Measurements from ENCODE around the gene ACTR3. TPM values are rescaled to one million over a fixed set of nuclear protein-coding genes. Genes with fewer than 3 reads are reported as not detected.

The ACTR3 gene
- total RNA-seq, 1 experiment from 2014 or later = 177 TPM

- no peaks in the 10 kb centered on the region for H3K27me3 ChIP-seq
- H3K4me1 ChIP-seq = no peaks in the 10 kb centered on the region
- H3K4me3 ChIP-seq = no peak overlapping the region
- H3K36me3 ChIP-seq = no peaks in the 10 kb centered on the region
- no peaks in the 10 kb centered on the region for H3K9me3 ChIP-seq (replicated peaks)
- no peak for DNase-seq
- H3K27ac ChIP-seq = no peak overlapping the region
Measured at GRCh38 chr2:114006460-114006859, 116.6 kb downstream of the ACTR3 start.

- H3K4me1 ChIP-seq = no peaks in the 10 kb centered on the region
- DNase-seq = no peak
- H3K4me3 ChIP-seq = no peak overlapping the region
- H3K9me3 ChIP-seq (replicated peaks) = no peaks in the 10 kb centered on the region
- H3K27me3 ChIP-seq = no peaks in the 10 kb centered on the region
- no peak overlapping the region for H3K27ac ChIP-seq
- H3K36me3 ChIP-seq = no peaks in the 10 kb centered on the region
Measured at GRCh38 chr2:114007436-114007835, 117.5 kb downstream of the ACTR3 start.

DNA sequence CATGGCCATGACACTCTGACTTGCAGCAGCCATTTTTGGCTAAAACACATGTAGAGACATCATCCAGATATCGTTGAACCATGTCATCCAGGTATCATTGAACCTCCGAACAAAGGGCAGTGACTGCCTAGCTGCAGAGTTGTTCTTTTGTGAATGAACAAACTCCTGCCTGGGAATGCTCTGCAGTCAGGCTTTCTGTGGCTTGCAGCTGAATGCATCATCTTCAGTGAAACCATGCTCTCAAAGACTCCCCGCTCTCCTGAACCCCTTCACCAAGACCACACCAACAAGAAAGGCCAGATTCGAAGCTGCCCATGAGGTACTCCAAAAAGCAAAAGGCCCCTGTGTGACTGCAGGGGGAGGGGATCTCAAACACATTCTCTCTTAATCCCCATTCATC lies 118.8 kb downstream of the ACTR3 start:
- H3K4me3 ChIP-seq = no peak overlapping the region
- DNase-seq = no peak
- no peak overlapping the region for H3K27ac ChIP-seq
- no peaks in the 10 kb centered on the region for H3K27me3 ChIP-seq
- H3K4me1 ChIP-seq = no peaks in the 10 kb centered on the region
- no peaks in the 10 kb centered on the region for H3K9me3 ChIP-seq (replicated peaks)
- no peaks in the 10 kb centered on the region for H3K36me3 ChIP-seq

DNA sequence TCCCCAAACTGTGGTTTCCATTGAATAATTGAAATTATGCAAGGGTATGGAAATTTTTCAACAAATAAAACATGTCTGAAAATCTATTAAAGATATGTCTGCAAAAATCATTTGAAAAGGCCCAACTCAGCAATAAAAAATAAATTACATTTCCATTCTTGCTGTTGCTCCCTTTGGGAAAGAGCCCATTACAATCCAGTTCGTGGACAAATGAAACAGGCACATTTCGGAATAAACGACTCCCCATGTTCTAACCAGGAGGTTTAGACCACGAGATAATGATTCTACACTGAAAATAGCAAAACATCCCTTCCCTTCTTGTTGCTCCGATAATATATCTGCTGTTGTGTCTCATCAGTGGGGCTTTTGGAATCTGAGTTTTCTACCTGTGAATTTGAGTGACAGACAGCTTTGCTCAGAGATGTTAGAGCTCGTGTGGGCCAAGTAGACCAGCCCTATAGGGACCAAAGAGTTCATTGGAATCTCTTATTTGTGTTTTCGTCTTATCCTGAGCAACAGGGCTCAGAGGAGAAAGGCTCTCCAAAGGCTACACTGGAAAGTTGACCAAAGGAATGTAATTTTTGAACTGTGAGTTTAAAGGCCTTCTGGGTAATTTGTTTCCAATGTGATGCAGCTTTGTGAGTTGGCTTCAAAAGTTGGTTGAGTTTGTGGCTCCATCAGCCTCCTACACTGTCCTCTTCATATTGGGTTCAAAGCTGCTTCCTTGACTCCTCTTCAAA lies 119.5 kb downstream of the ACTR3 start:
- Histone ChIP-seq H3K4me1 (no peaks in the 10 kb centered on the region), H3K27ac (no peak overlapping the region)

DNA sequence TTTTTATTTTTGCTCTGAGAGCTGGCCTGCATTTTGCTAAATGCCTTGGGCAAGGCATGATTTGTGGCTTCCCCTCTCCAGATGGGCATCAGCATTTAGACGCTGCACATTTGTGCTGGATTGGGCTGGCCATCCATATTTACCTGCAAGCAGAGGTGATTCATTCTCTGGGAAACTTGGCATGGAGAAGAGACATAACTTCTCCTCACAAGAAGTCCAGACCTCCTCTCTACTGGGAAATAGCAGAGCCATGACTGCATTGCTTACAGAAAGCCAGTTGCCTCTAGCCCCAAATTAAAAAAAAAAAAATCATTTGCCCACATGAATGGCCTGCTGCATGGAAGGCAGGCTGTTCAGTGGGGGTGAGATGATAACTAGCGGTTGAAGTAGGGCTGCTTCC lies 120.1 kb downstream of the ACTR3 start:
- H3K9me3 ChIP-seq (replicated peaks) = no peaks in the 10 kb centered on the region
- DNase-seq = no peak

More for the DNA sequence above, 119.5 kb downstream of the ACTR3 start:
- Histone ChIP-seq H3K36me3 (no peaks in the 10 kb centered on the region), H3K9me3 (replicated peaks) (no peaks in the 10 kb centered on the region), H3K27me3 (no peaks in the 10 kb centered on the region), H3K4me3 (no peak overlapping the region)
- no peak for DNase-seq

DNA sequence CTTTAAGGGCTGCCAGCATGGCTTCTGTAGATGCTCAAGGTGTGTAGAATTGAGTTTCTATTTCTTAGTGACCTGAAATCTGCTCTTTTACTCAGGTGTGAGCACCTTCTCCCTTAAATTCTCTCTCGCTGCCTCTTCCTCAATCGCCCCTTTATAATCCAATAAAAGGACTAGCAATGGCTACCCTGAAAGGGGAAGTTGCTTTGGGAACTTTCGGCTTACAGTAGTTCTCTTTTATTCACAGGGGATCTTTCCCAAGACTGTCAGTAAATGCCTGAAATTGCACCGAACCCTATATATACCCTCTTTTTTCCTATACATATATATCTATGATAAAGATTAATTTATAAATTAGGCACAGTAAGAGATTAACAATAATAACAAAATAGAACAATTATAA lies 121.8 kb downstream of the ACTR3 start:
- H3K9me3 ChIP-seq (replicated peaks) = no peaks in the 10 kb centered on the region

More for the DNA sequence above, 120.1 kb downstream of the ACTR3 start:
- Histone ChIP-seq H3K27me3 (no peaks in the 10 kb centered on the region), H3K36me3 (no peaks in the 10 kb centered on the region), H3K27ac (no peak overlapping the region), H3K4me3 (no peak overlapping the region), H3K4me1 (no peaks in the 10 kb centered on the region)

More for the DNA sequence above, 121.8 kb downstream of the ACTR3 start:
- Histone ChIP-seq H3K27ac (no peak overlapping the region), H3K4me3 (no peak overlapping the region), H3K27me3 (no peaks in the 10 kb centered on the region), H3K4me1 (no peaks in the 10 kb centered on the region), H3K36me3 (no peaks in the 10 kb centered on the region)
- DNase-seq = no peak

Other genes starting within 250 kb of the ACTR3 start
- 81.2 and 88.7 TPM in 2 replicates for gene SLC35F5, start 133.4 kb upstream of the ACTR3 start, total RNA-seq (2014; rRNA removed; shearing (Covaris generic))

All from SJCRH30 (cell line).